HEK293 (cell line): ENCODE data around the gene SULT1C4.

Experiments
- MYNN ChIP-seq: fragments of 450-650 bp; formaldehyde crosslinking; IDR thresholded peaks from 2 replicates; pipeline ENCODE4 v1.5.1; 2016; ENCODE audit warnings: missing biosample characterization, missing genetic modification characterization, borderline replicate concordance
- PRDM10 ChIP-seq: fragments of 450-650 bp; formaldehyde crosslinking; IDR thresholded peaks from 2 replicates; pipeline ENCODE4 v1.5.1; 2016; ENCODE audit warnings: missing biosample characterization, missing genetic modification characterization
- YY1 ChIP-seq: fragments of 450-650 bp; formaldehyde crosslinking; IDR thresholded peaks from 2 replicates; pipeline ENCODE4 v1.5.1; 2018; ENCODE audit warnings: missing biosample characterization, missing genetic modification characterization
- ZBTB8A ChIP-seq: fragments of 450-650 bp; formaldehyde crosslinking; IDR thresholded peaks from 2 replicates; pipeline ENCODE4 v1.5.1; 2016; ENCODE audit warnings: missing biosample characterization, missing genetic modification characterization
- ZNF404 ChIP-seq: fragments of 450-650 bp; formaldehyde crosslinking; IDR thresholded peaks from 2 replicates; pipeline ENCODE4 v1.5.1; 2017; ENCODE audit warnings: missing biosample characterization, missing genetic modification characterization
- ZSCAN23 ChIP-seq: fragments of 450-650 bp; formaldehyde crosslinking; IDR thresholded peaks from 2 replicates; pipeline ENCODE4 v1.5.1; 2016; ENCODE audit warnings: missing biosample characterization, missing genetic modification characterization
- TF ChIP-seq, protein P1 (sequence below): fragments of 450-650 bp; formaldehyde crosslinking; IDR thresholded peaks from 2 replicates; pipeline ENCODE4 v1.5.1; 2016; ENCODE audit warnings: missing biosample characterization, missing genetic modification characterization
- TF ChIP-seq, protein P2 (sequence below): fragments of 450-650 bp; formaldehyde crosslinking; IDR thresholded peaks from 2 replicates; pipeline ENCODE4 v1.5.1; 2017; ENCODE audit warnings: missing biosample characterization, mild to moderate bottlenecking, missing genetic modification characterization, moderate library complexity

DNA sequence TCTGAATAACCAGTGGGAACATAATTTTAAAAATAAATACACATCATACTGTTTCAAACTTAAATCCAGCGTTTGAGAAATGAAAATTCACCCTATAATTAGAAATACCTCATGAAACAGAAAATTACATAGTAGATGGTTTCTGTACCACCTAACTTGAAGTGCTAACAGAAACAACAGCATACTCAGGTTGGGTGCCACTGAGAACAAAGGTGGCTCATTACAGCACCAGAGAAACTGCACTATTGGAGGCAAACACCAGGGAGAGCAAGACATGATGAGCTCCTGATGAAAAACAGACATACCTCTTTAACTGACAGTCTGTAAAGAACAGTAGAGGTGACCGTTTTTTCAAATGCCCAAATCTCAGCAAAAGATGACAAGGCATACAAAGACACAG lies 12.6 kb downstream of the SULT1C4 start:
- TF ChIP-seq, protein P1, sequence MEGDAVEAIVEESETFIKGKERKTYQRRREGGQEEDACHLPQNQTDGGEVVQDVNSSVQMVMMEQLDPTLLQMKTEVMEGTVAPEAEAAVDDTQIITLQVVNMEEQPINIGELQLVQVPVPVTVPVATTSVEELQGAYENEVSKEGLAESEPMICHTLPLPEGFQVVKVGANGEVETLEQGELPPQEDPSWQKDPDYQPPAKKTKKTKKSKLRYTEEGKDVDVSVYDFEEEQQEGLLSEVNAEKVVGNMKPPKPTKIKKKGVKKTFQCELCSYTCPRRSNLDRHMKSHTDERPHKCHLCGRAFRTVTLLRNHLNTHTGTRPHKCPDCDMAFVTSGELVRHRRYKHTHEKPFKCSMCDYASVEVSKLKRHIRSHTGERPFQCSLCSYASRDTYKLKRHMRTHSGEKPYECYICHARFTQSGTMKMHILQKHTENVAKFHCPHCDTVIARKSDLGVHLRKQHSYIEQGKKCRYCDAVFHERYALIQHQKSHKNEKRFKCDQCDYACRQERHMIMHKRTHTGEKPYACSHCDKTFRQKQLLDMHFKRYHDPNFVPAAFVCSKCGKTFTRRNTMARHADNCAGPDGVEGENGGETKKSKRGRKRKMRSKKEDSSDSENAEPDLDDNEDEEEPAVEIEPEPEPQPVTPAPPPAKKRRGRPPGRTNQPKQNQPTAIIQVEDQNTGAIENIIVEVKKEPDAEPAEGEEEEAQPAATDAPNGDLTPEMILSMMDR, result no peak
- TF ChIP-seq, protein P2, sequence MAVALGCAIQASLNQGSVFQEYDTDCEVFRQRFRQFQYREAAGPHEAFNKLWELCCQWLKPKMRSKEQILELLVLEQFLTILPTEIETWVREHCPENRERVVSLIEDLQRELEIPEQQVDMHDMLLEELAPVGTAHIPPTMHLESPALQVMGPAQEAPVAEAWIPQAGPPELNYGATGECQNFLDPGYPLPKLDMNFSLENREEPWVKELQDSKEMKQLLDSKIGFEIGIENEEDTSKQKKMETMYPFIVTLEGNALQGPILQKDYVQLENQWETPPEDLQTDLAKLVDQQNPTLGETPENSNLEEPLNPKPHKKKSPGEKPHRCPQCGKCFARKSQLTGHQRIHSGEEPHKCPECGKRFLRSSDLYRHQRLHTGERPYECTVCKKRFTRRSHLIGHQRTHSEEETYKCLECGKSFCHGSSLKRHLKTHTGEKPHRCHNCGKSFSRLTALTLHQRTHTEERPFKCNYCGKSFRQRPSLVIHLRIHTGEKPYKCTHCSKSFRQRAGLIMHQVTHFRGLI (tag by site-specific recombination), result no peak
- TF ChIP-seq MYNN, result no peak
- TF ChIP-seq ZBTB8A, result no peak
- TF ChIP-seq PRDM10 (tag by site-specific recombination), result no peak
- no peak for TF ChIP-seq ZNF404 (tag by site-specific recombination)
- TF ChIP-seq YY1 (tag by site-specific recombination), result no peak
- no peak for TF ChIP-seq ZSCAN23 (tag by site-specific recombination)
